ENCODE measurements around the gene PTCRA. TPM values are rescaled to one million over a fixed set of nuclear protein-coding genes. Genes with fewer than 3 reads are reported as not detected.
"Not testable (repeated sequence)": the region's sequence is repeated elsewhere in the genome, so short reads cannot be mapped to it uniquely, and the experiment has no call there.

PTCRA gene
- total RNA-seq, 2 donors from 2014 or later = not detected

GRCh38 chr6:42890311-42891198 is 25.3 kb upstream of the PTCRA start:
- H3K4me3 ChIP-seq = peak overlapping the region; percentile 81
- no peaks in the 10 kb centered on the region for H3K9me3 ChIP-seq
- DNase-seq (ENCODE audit: low spot score) (peak; percentile 71), ATAC-seq (ENCODE audit: insufficient number of reproducible peaks, low FRiP score, low read depth) (peak; percentile 98)
- peaks cover 14% of the 10 kb centered on the region for H3K36me3 ChIP-seq
- H3K27ac ChIP-seq = peak overlapping the region; percentile 85 to 92
- peaks cover 10 to 17% of the 10 kb centered on the region in 2 donors for H3K4me1 ChIP-seq (ENCODE audit: control insufficient read depth in 1 of 2, low read depth in 2 of 2)
- no peaks in the 10 kb centered on the region for H3K27me3 ChIP-seq (replicated peaks; ENCODE audit: insufficient read depth)
- TF ChIP-seq CTCF (IDR thresholded peaks at IDR 0.05) = no peak

- peaks cover 7% of the 10 kb centered on the region for H3K36me3 ChIP-seq
- peak overlapping the region; percentile 81 for H3K4me3 ChIP-seq
- no peaks in the 10 kb centered on the region for H3K9me3 ChIP-seq
- DNase-seq (ENCODE audit: low spot score) (no peak), ATAC-seq (ENCODE audit: insufficient number of reproducible peaks, low FRiP score, low read depth) (no peak)
- H3K27ac ChIP-seq = peak overlapping the region; percentile 47 to 85
- no peak for TF ChIP-seq CTCF (IDR thresholded peaks at IDR 0.05)
- no peaks in the 10 kb centered on the region for H3K27me3 ChIP-seq (replicated peaks; ENCODE audit: insufficient read depth)
- H3K4me1 ChIP-seq (ENCODE audit: control insufficient read depth in 1 of 2, low read depth in 2 of 2) = peaks cover 10 to 17% of the 10 kb centered on the region in 2 donors
Observed at GRCh38 chr6:42891199-42891722, 24.6 kb upstream of the PTCRA start.

GRCh38 chr6:42894041-42894828 is 21.6 kb upstream of the PTCRA start:
- not testable (repeated sequence) for H3K27me3 ChIP-seq (replicated peaks; ENCODE audit: insufficient read depth); H3K36me3 ChIP-seq; DNase-seq (ENCODE audit: low spot score); H3K4me3 ChIP-seq; ATAC-seq (ENCODE audit: insufficient number of reproducible peaks, low FRiP score, low read depth); H3K27ac ChIP-seq; H3K9me3 ChIP-seq
- H3K4me1 ChIP-seq (ENCODE audit: control insufficient read depth in 1 of 2, low read depth in 2 of 2) = peaks cover 12 to 22% of the 10 kb centered on the region in 2 donors

GRCh38 chr6:42896178-42896719 is 19.6 kb upstream of the PTCRA start:
- H3K36me3 ChIP-seq = no peaks in the 10 kb centered on the region
- H3K9me3 ChIP-seq = no peaks in the 10 kb centered on the region
- ATAC-seq (ENCODE audit: insufficient number of reproducible peaks, low FRiP score, low read depth) (no peak), DNase-seq (ENCODE audit: low spot score) (no peak)
- TF ChIP-seq CTCF (IDR thresholded peaks at IDR 0.05) = no peak
- H3K27ac ChIP-seq = no peak overlapping the region
- no peaks in the 10 kb centered on the region for H3K27me3 ChIP-seq (replicated peaks; ENCODE audit: insufficient read depth)
- peaks cover 13 to 31% of the 10 kb centered on the region in 2 donors for H3K4me1 ChIP-seq (ENCODE audit: control insufficient read depth in 1 of 2, low read depth in 2 of 2)
- no peak overlapping the region for H3K4me3 ChIP-seq

- Histone ChIP-seq H3K9me3 (no peaks in the 10 kb centered on the region), H3K27me3 (replicated peaks; ENCODE audit: insufficient read depth) (no peaks in the 10 kb centered on the region), H3K4me1 (ENCODE audit: control insufficient read depth in 1 of 2, low read depth in 2 of 2) (peaks cover 11 to 31% of the 10 kb centered on the region in 2 donors), H3K36me3 (no peaks in the 10 kb centered on the region), H3K27ac (peak overlapping the region; percentile 39 to 57), H3K4me3 (no peak overlapping the region)
- peak; percentile 85 for TF ChIP-seq CTCF (IDR thresholded peaks at IDR 0.05)
- ATAC-seq (ENCODE audit: insufficient number of reproducible peaks, low FRiP score, low read depth) (no peak), DNase-seq (ENCODE audit: low spot score) (no peak)
Observed at GRCh38 chr6:42898891-42899361, 16.9 kb upstream of the PTCRA start.

All from thoracic aorta (tissue), 2 donors.